NT2/D1 (cell line): ENCODE results near the gene PHC1.

Source experiments
- SUZ12 ChIP-seq: IDR thresholded peaks from 2 replicates; pipeline ENCODE4 v1.6.1; 2011; ENCODE audit not compliant: insufficient read length, insufficient read depth; ENCODE audit errors: extremely low read depth
- YY1 ChIP-seq: IDR thresholded peaks from 2 replicates; pipeline ENCODE4 v1.6.1; 2011; ENCODE audit not compliant: insufficient read length, insufficient read depth
- ZNF274 ChIP-seq: IDR thresholded peaks from 2 replicates; pipeline ENCODE4 v1.6.1; 2011; ENCODE audit warnings: mild to moderate bottlenecking, low read depth, low read length

- TF ChIP-seq ZNF274 (no peak), YY1 (no peak), SUZ12 (no peak)
Observed at GRCh38 chr12:8906266-8907180, 7.8 kb upstream of the PHC1 start.
